IMR-90 (cell line): ENCODE measurements around the gene TP73.

Experiments used
- BHLHE40 ChIP-seq: fragments of 150-350 bp; IDR thresholded peaks from 2 replicates; pipeline ENCODE4 v1.6.1; 2016; ENCODE audit warnings: mild to moderate bottlenecking, low read depth, low read length
- CEBPB ChIP-seq: IDR thresholded peaks from 2 replicates; pipeline ENCODE4 v1.6.1; 2012; ENCODE audit warnings: low read depth, low read length, improper control_type of control experiment
- CTCF ChIP-seq: conservative IDR thresholded peaks from 2 replicates; pipeline ENCODE4 v1.5.1; 2012; ENCODE audit warnings: mild to moderate bottlenecking, low read depth, low read length, improper control_type of control experiment
- FOS ChIP-seq: fragments of 150-350 bp; IDR thresholded peaks from 2 replicates; pipeline ENCODE4 v1.6.1; 2016; ENCODE audit warnings: low read depth, low read length
- MAFK ChIP-seq: IDR thresholded peaks from 2 replicates; pipeline ENCODE4 v1.6.1; 2012; ENCODE audit warnings: low read depth, low read length, improper control_type of control experiment
- MAZ ChIP-seq: IDR thresholded peaks from 2 replicates; pipeline ENCODE4 v1.6.1; 2012; ENCODE audit warnings: low read depth, mild to moderate bottlenecking, low read length, improper control_type of control experiment, moderate library complexity, borderline replicate concordance
- MXI1 ChIP-seq: IDR thresholded peaks from 2 replicates; pipeline ENCODE4 v1.6.1; 2012; ENCODE audit warnings: low read depth, mild to moderate bottlenecking, low read length, moderate library complexity, borderline replicate concordance
- POLR2A ChIP-seq: IDR thresholded peaks from 2 replicates; pipeline ENCODE4 v1.6.1; 2012; ENCODE audit warnings: mild to moderate bottlenecking, low read depth, low read length
- RAD21 ChIP-seq: IDR thresholded peaks from 2 replicates; pipeline ENCODE4 v1.6.1; 2012; ENCODE audit warnings: low read length, improper control_type of control experiment
- RFX5 ChIP-seq: IDR thresholded peaks from 2 replicates; pipeline ENCODE4 v1.8.0; 2012; ENCODE audit warnings: low read depth, mild to moderate bottlenecking, low read length, moderate library complexity
- SMC3 ChIP-seq: fragments of 150-350 bp; IDR thresholded peaks from 2 replicates; pipeline ENCODE4 v1.6.1; 2016; ENCODE audit warnings: low read depth, mild to moderate bottlenecking, antibody characterized with exemption, low read length, moderate library complexity
- USF2 ChIP-seq: fragments of 150-350 bp; IDR thresholded peaks from 2 replicates; pipeline ENCODE4 v1.6.1; 2017; ENCODE audit warnings: mild to moderate bottlenecking, antibody characterized with exemption, low read length, low read depth
- TF ChIP-seq, protein P1 (sequence below): fragments of 150-350 bp; IDR thresholded peaks from 2 replicates; pipeline ENCODE4 v1.6.1; 2016; ENCODE audit warnings: low read depth, mild to moderate bottlenecking, low read length, moderate library complexity, borderline replicate concordance

DNA sequence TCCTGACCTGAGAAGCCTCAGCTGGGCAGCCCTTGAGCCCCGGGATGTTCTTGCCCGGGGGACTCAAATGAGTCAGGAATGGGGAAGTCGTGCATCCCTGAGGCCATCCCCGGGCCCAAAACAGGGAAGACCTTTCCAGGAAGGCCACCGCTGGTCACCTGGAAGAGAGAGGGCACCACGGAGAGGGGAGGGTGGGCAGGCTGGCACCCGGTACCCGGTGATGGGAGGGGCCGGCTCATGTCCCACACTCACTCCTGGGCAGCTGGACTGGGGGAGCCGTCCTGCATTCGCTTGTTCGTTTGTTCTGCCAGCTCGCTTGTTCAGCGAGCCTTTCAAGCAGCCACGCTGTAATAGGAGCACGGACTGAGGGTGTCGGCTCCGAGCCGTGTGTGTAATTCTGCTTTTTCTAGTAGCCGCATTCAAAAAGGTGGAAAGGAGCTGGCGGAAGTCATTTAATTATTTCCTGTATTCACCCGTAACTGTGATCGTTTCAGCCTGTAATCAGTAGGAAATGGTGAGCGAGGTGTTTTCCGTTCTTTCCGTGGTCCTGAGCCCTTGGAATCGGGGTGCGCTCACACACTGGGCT, 51.6 kb downstream of the TP73 start:
- TF ChIP-seq POLR2A (no peak), MAFK (no peak), CTCF (no peak), SMC3 (no peak), CEBPB (no peak), MXI1 (no peak), RFX5 (no peak), BHLHE40 (no peak), MAZ (no peak), RAD21 (no peak), USF2 (no peak), FOS (no peak)
- TF ChIP-seq, protein P1, sequence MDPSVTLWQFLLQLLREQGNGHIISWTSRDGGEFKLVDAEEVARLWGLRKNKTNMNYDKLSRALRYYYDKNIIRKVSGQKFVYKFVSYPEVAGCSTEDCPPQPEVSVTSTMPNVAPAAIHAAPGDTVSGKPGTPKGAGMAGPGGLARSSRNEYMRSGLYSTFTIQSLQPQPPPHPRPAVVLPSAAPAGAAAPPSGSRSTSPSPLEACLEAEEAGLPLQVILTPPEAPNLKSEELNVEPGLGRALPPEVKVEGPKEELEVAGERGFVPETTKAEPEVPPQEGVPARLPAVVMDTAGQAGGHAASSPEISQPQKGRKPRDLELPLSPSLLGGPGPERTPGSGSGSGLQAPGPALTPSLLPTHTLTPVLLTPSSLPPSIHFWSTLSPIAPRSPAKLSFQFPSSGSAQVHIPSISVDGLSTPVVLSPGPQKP, result no peak
